HepG2 (cell line): ENCODE measurements around the gene PLD1. TPM values are rescaled to one million over a fixed set of nuclear protein-coding genes. Genes with fewer than 3 reads are reported as not detected.

Source experiments
- ATAC-seq: fragments of 200-7000 bp; cut with Tn5 transposase; 3 replicates; pipeline ENCODE4 v1.9.1; 2020; ENCODE audit warnings: mild to moderate bottlenecking, moderate library complexity
- BruUV-seq: library from RNA; stranded (reverse); fragments of 400-500 nt; replicated peaks from 2 replicates; lab custom pipeline; 2021; lab: Mats Ljungman, UMichigan
- CTCF ChIA-PET: fragments of 300-600 bp; formaldehyde crosslinking; extraction: SDS; loops from one replicate; lab custom pipeline; 2021; ENCODE audit warnings: low total read pairs, inconsistent platforms, low intra/inter-chr PET ratio; lab: Yijun Ruan, JAX
- POLR2A ChIA-PET: fragments of 350-600 bp; sonication (Branson Sonifier 250); formaldehyde crosslinking; loops from one replicate; lab custom pipeline; 2020; ENCODE audit warnings: antibody characterized with exemption, inconsistent platforms; lab: Yijun Ruan, JAX
- DNase-seq: peaks from one replicate; pipeline ENCODE4 v3.0.0-alpha.2; 2015; ENCODE audit warnings: low spot score
- FAIRE-seq: peaks from 3 replicates; lab custom pipeline; 2011; peaks lifted over from hg19 to GRCh38; lab: Jason Lieb, UNC
- H2AFZ ChIP-seq: one replicate; pipeline ENCODE4 v1.6.1; 2011; ENCODE audit warnings: low read length, inconsistent platforms
- H3K27ac ChIP-seq: fragments of 300-600 bp; 3 replicates; pipeline ENCODE4 v1.8.0; 2011; ENCODE audit warnings: mixed run types, mild to moderate bottlenecking, mixed read lengths, low read length, inconsistent platforms; ENCODE audit not compliant: insufficient read depth; ENCODE audit errors: extremely low read length
- H3K27me3 ChIP-seq, 2 experiments: fragments of 200-600 bp in 1 of 2; 2 replicates in 1 of 2; 3 replicates in 1 of 2; pipeline versions ENCODE4 v1.6.0 to v1.8.0; 2011; ENCODE audit warnings: low read length in 2 of 2, mild to moderate bottlenecking in 2 of 2, moderate library complexity in 2 of 2, inconsistent platforms in 1 of 2; ENCODE audit not compliant: insufficient read depth in 2 of 2, control insufficient read depth in 1 of 2
- H3K36me3 ChIP-seq, 2 experiments: fragments of 200-600 bp in 1 of 2; replicated peaks in 1 of 2; 2 replicates in 1 of 2; 3 replicates in 1 of 2; pipeline versions ENCODE4 v1.5.1 to v1.8.0; 2011; ENCODE audit warnings: low read length in 2 of 2, inconsistent platforms in 1 of 2; ENCODE audit not compliant: insufficient read depth in 2 of 2, control insufficient read depth in 1 of 2
- H3K4me1 ChIP-seq: 2 replicates; pipeline ENCODE4 v1.5.1; 2012; ENCODE audit warnings: low read length, inconsistent platforms; ENCODE audit not compliant: insufficient read depth
- H3K4me2 ChIP-seq: 2 replicates; pipeline ENCODE4 v1.6.0; 2011; ENCODE audit warnings: low read depth, low read length, inconsistent platforms
- H3K4me3 ChIP-seq, 3 experiments: fragments of 200-600 bp in 1 of 3; sonication (generic), shearing (Covaris generic) in 1 of 3; replicated peaks in 1 of 3; 2 replicates each; pipeline ENCODE4 v1.5.1; 2011 to 2016; ENCODE audit warnings: low read length in 3 of 3, inconsistent platforms in 2 of 3, low read depth in 2 of 3, mild to moderate bottlenecking in 2 of 3, control low read depth in 1 of 3, mixed read lengths in 1 of 3; ENCODE audit not compliant: insufficient read depth in 1 of 3
- H3K79me2 ChIP-seq: one replicate; pipeline ENCODE4 v1.6.1; 2011; ENCODE audit warnings: low read length, inconsistent platforms; ENCODE audit not compliant: insufficient read depth
- H3K9ac ChIP-seq: 2 replicates; pipeline ENCODE4 v1.6.0; 2011; ENCODE audit warnings: mild to moderate bottlenecking, low read depth, low read length, inconsistent platforms; ENCODE audit not compliant: insufficient read depth
- H3K9me3 ChIP-seq: 2 replicates; pipeline ENCODE4 v1.5.1; 2012; ENCODE audit warnings: mild to moderate bottlenecking, low read length
- H4K20me1 ChIP-seq: 2 replicates; pipeline ENCODE4 v1.6.0; 2011; ENCODE audit warnings: inconsistent platforms, mild to moderate bottlenecking, low read length, moderate library complexity; ENCODE audit not compliant: insufficient read depth
- E2F1 ChIP-seq: sonication (generic); formaldehyde crosslinking; IDR thresholded peaks from 2 replicates; pipeline ENCODE4 v1.5.0; 2020; ENCODE audit warnings: missing genetic modification reagents
- FLYWCH1 ChIP-seq: sonication (generic); formaldehyde crosslinking; IDR thresholded peaks from 2 replicates; pipeline ENCODE4 v1.8.1; 2023; ENCODE audit warnings: mild to moderate bottlenecking, missing genetic modification reagents
- KDM6A ChIP-seq: IDR thresholded peaks from 2 replicates; pipeline ENCODE4 v1.6.1; 2016; ENCODE audit warnings: low read depth
- KMT2A ChIP-seq: sonication (generic); formaldehyde crosslinking; IDR thresholded peaks from 2 replicates; pipeline ENCODE4 v1.4.0; 2020; ENCODE audit warnings: missing genetic modification reagents
- NAIF1 ChIP-seq: sonication (generic); formaldehyde crosslinking; IDR thresholded peaks from 2 replicates; pipeline ENCODE4 v1.5.0; 2020; ENCODE audit warnings: mild to moderate bottlenecking, missing genetic modification reagents, borderline replicate concordance
- NFE2 ChIP-seq: sonication (generic); formaldehyde crosslinking; IDR thresholded peaks from 2 replicates; pipeline ENCODE4 v1.4.0; 2020; ENCODE audit warnings: missing genetic modification reagents
- RAD21 ChIP-seq: fragments of 450-650 bp; formaldehyde crosslinking; IDR thresholded peaks from 2 replicates; pipeline ENCODE4 v1.5.0; 2020; ENCODE audit warnings: mild to moderate bottlenecking
- RFX1 ChIP-seq: fragments of 450-650 bp; IDR thresholded peaks from 2 replicates; pipeline ENCODE4 v1.6.1; 2017
- SALL1 ChIP-seq: sonication (generic); formaldehyde crosslinking; IDR thresholded peaks from 2 replicates; pipeline ENCODE4 v1.8.0; 2022; ENCODE audit warnings: mild to moderate bottlenecking, missing genetic modification reagents
- SCMH1 ChIP-seq: sonication (generic); formaldehyde crosslinking; IDR thresholded peaks from 2 replicates; pipeline ENCODE4 v1.9.0; 2021; ENCODE audit warnings: missing genetic modification reagents, mild to moderate bottlenecking, borderline replicate concordance
- TAF1 ChIP-seq: sonication (generic); formaldehyde crosslinking; IDR thresholded peaks from 2 replicates; pipeline ENCODE4 v1.4.0; 2020; ENCODE audit warnings: missing genetic modification reagents
- TBL1XR1 ChIP-seq: fragments of 150-350 bp; IDR thresholded peaks from 2 replicates; pipeline ENCODE4 v1.6.1; 2014; ENCODE audit warnings: borderline replicate concordance, low read length; ENCODE audit not compliant: partially characterized antibody
- U2AF2 ChIP-seq: fragments of 200-400 bp; formaldehyde crosslinking; IDR thresholded peaks from 2 replicates; pipeline ENCODE4 v1.6.1; 2017; ENCODE audit warnings: low read depth, mild to moderate bottlenecking, low read length
- ZFP62 ChIP-seq: sonication (generic); formaldehyde crosslinking; IDR thresholded peaks from 2 replicates; pipeline ENCODE4 v1.4.0; 2020; ENCODE audit warnings: missing genetic modification reagents
- ZIK1 ChIP-seq: sonication (generic); formaldehyde crosslinking; IDR thresholded peaks from 2 replicates; pipeline ENCODE4 v1.5.0; 2020; ENCODE audit warnings: mild to moderate bottlenecking, low read depth, missing genetic modification reagents, borderline replicate concordance
- ZNF10 ChIP-seq: sonication (generic); formaldehyde crosslinking; IDR thresholded peaks from 2 replicates; pipeline ENCODE4 v1.4.0; 2020; ENCODE audit warnings: mild to moderate bottlenecking, low read depth, missing genetic modification reagents, borderline replicate concordance
- ZNF296 ChIP-seq: sonication (generic); formaldehyde crosslinking; conservative IDR thresholded peaks from 2 replicates; pipeline ENCODE4 v1.5.0; 2020; ENCODE audit warnings: mild to moderate bottlenecking, missing genetic modification reagents
- ZNF343 ChIP-seq: sonication (generic); formaldehyde crosslinking; IDR thresholded peaks from 2 replicates; pipeline ENCODE4 v1.4.0; 2020; ENCODE audit warnings: mild to moderate bottlenecking, missing genetic modification reagents
- ZNF580 ChIP-seq: IDR thresholded peaks from 2 replicates; pipeline ENCODE4 v1.6.1; 2016; ENCODE audit warnings: low read depth, borderline replicate concordance
- ZNF724P ChIP-seq: sonication (generic); formaldehyde crosslinking; IDR thresholded peaks from 2 replicates; pipeline ENCODE4 v1.8.0; 2022; ENCODE audit warnings: missing genetic modification reagents, borderline replicate concordance
- ZNF761 ChIP-seq: sonication (generic); formaldehyde crosslinking; conservative IDR thresholded peaks from 2 replicates; pipeline ENCODE4 v1.4.0; 2020; ENCODE audit warnings: mild to moderate bottlenecking, missing genetic modification reagents
- WGBS: methylation state at CpG from one replicate; pipeline ENCODE4 v1.1.6; 2017; ENCODE audit warnings: low lambda C conversion rate; 5-methylcytosine and 5-hydroxymethylcytosine counted together
- in situ Hi-C: cut with HindIII; loops from 2 replicates; pipeline ENCODE4 v1.10.0; 2017; ENCODE audit warnings: low pct_unique_long_range_greater_than_20kb; ENCODE audit not compliant: extremely low pct_ligation_motif_present
- intact Hi-C: fragments of 100-400 bp; cut with micrococcal nuclease; formaldehyde crosslinking; loops from one replicate; pipeline ENCODE4 v1.10.0; 2022; ENCODE audit not compliant: unreplicated experiment
- polyA plus RNA-seq, 8 experiments: library from polyadenylated mRNA; depleted of rRNA in 3 of 8; stranded (reverse) in 7 of 8; unstranded in 1 of 8; fragments of >200 nt; fragmentation: Illumina TruSeq in 4 of 8; extraction: Trizol in 4 of 8; gene quantifications; 2 replicates each; pipeline versions ENCODE4 v1.2.1 to v1.2.3, GENCODE V29; 2011 to 2016; ENCODE audit warnings: low read depth in 4 of 8, missing spikeins in 1 of 8, mixed read lengths in 1 of 8; ENCODE audit not compliant: insufficient read depth in 1 of 8
- total RNA-seq, 5 experiments: library from RNA; depleted of rRNA; stranded (reverse); fragments of >200 nt; fragmentation: Illumina TruSeq; extraction: Trizol; gene quantifications; 2 replicates each; pipeline ENCODE4 v1.2.3, GENCODE V29; 2016; ENCODE audit warnings: low read depth in 1 of 5

PLD1 gene
- total and polyA plus RNA-seq, 2 of the 13 experiments (the other 11 are each of a cell fraction or from before 2014, with no cell fraction given), result 27.1 to 59.4 TPM

GRCh38 chr3:171654809-171655208, 155.5 kb downstream of the PLD1 start (continued):
- TF ChIP-seq ZNF10 (CRISPR knock-in tag) (no peak), TBL1XR1 (no peak), U2AF2 (no peak), NAIF1 (CRISPR knock-in tag) (no peak), RAD21 (CRISPR knock-in tag) (no peak), FLYWCH1 (CRISPR knock-in tag) (no peak), ZNF296 (CRISPR knock-in tag) (no peak), ZNF761 (CRISPR knock-in tag) (no peak), NFE2 (no peak), SALL1 (no peak), KDM6A (no peak), ZNF724P (CRISPR knock-in tag) (no peak), KMT2A (CRISPR knock-in tag) (no peak)

GRCh38 chr3:171654326-171654725, 156.0 kb downstream of the PLD1 start:
- intact Hi-C loops, result no loop called here
- Histone ChIP-seq H3K36me3 (peaks cover 10 to 65% of the 10 kb centered on the region in 2 experiments), H3K4me1 (no peaks in the 10 kb centered on the region), H4K20me1 (no peaks in the 10 kb centered on the region), H3K4me3 (no peak overlapping the region), H3K27me3 (no peaks in the 10 kb centered on the region), H3K9ac (no peak overlapping the region), H3K4me2 (no peak overlapping the region), H2AFZ (no peak overlapping the region), H3K9me3 (no peaks in the 10 kb centered on the region), H3K79me2 (no peaks in the 10 kb centered on the region), H3K27ac (no peak overlapping the region)
- DNase-seq (no peak), ATAC-seq (no peak), FAIRE-seq (no peak)
- no TSS peak for BruUV-seq
- in situ Hi-C loops, result no loop called here
- ChIA-PET CTCF (no interaction called here), POLR2A (no interaction called here)
- 93% methylated on average over 1 of the region's 1 CpG for WGBS
- no peak for TF ChIP-seq ZNF343 (CRISPR knock-in tag)
- TF ChIP-seq ZFP62, result no peak
- no peak for TF ChIP-seq ZIK1 (CRISPR knock-in tag)
- no peak for TF ChIP-seq ZNF580 (CRISPR knock-in tag)
- TF ChIP-seq RFX1, result no peak
- no peak for TF ChIP-seq SCMH1
- TF ChIP-seq E2F1 (CRISPR knock-in tag), result no peak
- TF ChIP-seq TAF1 (CRISPR knock-in tag), result no peak
